Natural killer cell treated with Interleukin-12 subunit alpha and Interleukin-12 subunit beta and Interleukin-15 and Interleukin-18, amount 100 ng/mL, for 72 hours (primary cell): ENCODE results near the gene PRELP. TPM values are rescaled to one million over a fixed set of nuclear protein-coding genes. Genes with fewer than 3 reads are reported as not detected.

ENCODE experiments used
- ATAC-seq, 2 donors: fragments of 150-1000 bp; cut with Tn5 transposase in 1 of 2; sonication (Bioruptor Pico), chemical (Tn5 transposase) in 1 of 2; 2 replicates each; pipeline ENCODE4 v1.10.0; 2021
- DNase-seq: peaks from one replicate; pipeline ENCODE4 v3.0.0; 2022; ENCODE audit warnings: low spot score
- H3K27ac Mint-ChIP-seq, 2 donors: 1 replicate in 1 of 2; 2 replicates in 1 of 2; pipeline ENCODE4 v1.8.0; 2022; ENCODE audit warnings: mixed read lengths in 2 of 2, mild to moderate bottlenecking in 1 of 2, moderate library complexity in 1 of 2
- H3K27me3 Mint-ChIP-seq, 2 donors: 1 replicate in 1 of 2; 2 replicates in 1 of 2; pipeline ENCODE4 v1.8.0; 2022; ENCODE audit warnings: mixed read lengths in 2 of 2
- H3K36me3 Mint-ChIP-seq: one replicate; pipeline ENCODE4 v1.8.0; 2022; ENCODE audit warnings: mixed read lengths
- H3K4me1 Mint-ChIP-seq, 2 donors: 1 replicate in 1 of 2; 2 replicates in 1 of 2; pipeline ENCODE4 v1.8.0; 2022; ENCODE audit warnings: low read depth in 2 of 2, mixed read lengths in 2 of 2, mild to moderate bottlenecking in 1 of 2
- H3K4me3 Mint-ChIP-seq: one replicate; pipeline ENCODE4 v1.8.0; 2022; ENCODE audit warnings: mixed read lengths
- H3K9me3 Mint-ChIP-seq: 2 replicates; pipeline ENCODE4 v1.8.0; 2022; ENCODE audit warnings: mixed read lengths
- total RNA-seq, 2 donors: library from RNA; stranded (reverse); gene quantifications; one replicate each; pipeline ENCODE4 v1.2.3, GENCODE V29; 2022

Gene PRELP
- total RNA-seq, 2 donors from 2014 or later, result not detected

- DNase-seq (no peak), ATAC-seq (no peak)
- Mint-ChIP-seq H3K27me3 (peaks cover 18 to 22% of the 10 kb centered on the region in 2 donors), H3K4me1 (no peaks in the 10 kb centered on the region), H3K36me3 (no peaks in the 10 kb centered on the region), H3K4me3 (no peak overlapping the region), H3K27ac (no peak overlapping the region), H3K9me3 (no peaks in the 10 kb centered on the region)
Observed at GRCh38 chr1:203473781-203474305, 1.8 kb upstream of the PRELP start.

GRCh38 chr1:203476216-203476814, 709 bp downstream of the PRELP start:
- DNase-seq (no peak), ATAC-seq (no peak)
- no peaks in the 10 kb centered on the region for H3K4me1 Mint-ChIP-seq
- H3K9me3 Mint-ChIP-seq, result no peaks in the 10 kb centered on the region
- H3K27ac Mint-ChIP-seq, result no peak overlapping the region
- H3K36me3 Mint-ChIP-seq, result no peaks in the 10 kb centered on the region
- no peak overlapping the region for H3K4me3 Mint-ChIP-seq
- H3K27me3 Mint-ChIP-seq, result peaks cover 12 to 22% of the 10 kb centered on the region in 2 donors

GRCh38 chr1:203477748-203478147, 2.1 kb downstream of the PRELP start:
- no peak overlapping the region for H3K4me3 Mint-ChIP-seq
- no peak overlapping the region for H3K27ac Mint-ChIP-seq
- ATAC-seq, result no peak
- no peaks in the 10 kb centered on the region for H3K4me1 Mint-ChIP-seq
- no peaks in the 10 kb centered on the region for H3K36me3 Mint-ChIP-seq
- DNase-seq, result no peak
- peaks cover 12 to 17% of the 10 kb centered on the region in 2 donors for H3K27me3 Mint-ChIP-seq
- no peaks in the 10 kb centered on the region for H3K9me3 Mint-ChIP-seq

GRCh38 chr1:203478231-203478630, 2.6 kb downstream of the PRELP start:
- Mint-ChIP-seq H3K27ac (no peak overlapping the region), H3K4me3 (no peak overlapping the region), H3K27me3 (peaks cover 12 to 17% of the 10 kb centered on the region in 2 donors), H3K36me3 (no peaks in the 10 kb centered on the region), H3K4me1 (no peaks in the 10 kb centered on the region), H3K9me3 (no peaks in the 10 kb centered on the region)
- no peak for ATAC-seq
- no peak for DNase-seq

GRCh38 chr1:203478986-203479385, 3.4 kb downstream of the PRELP start:
- Mint-ChIP-seq H3K27me3 (peaks cover 7 to 17% of the 10 kb centered on the region in 2 donors), H3K4me3 (no peak overlapping the region), H3K36me3 (no peaks in the 10 kb centered on the region), H3K9me3 (no peaks in the 10 kb centered on the region), H3K27ac (no peak overlapping the region), H3K4me1 (no peaks in the 10 kb centered on the region)
- ATAC-seq (peak in 1 of 2 donors; percentile 9), DNase-seq (no peak)

GRCh38 chr1:203479646-203480045, 4.0 kb downstream of the PRELP start:
- DNase-seq (no peak), ATAC-seq (no peak)
- no peaks in the 10 kb centered on the region for H3K4me1 Mint-ChIP-seq
- H3K4me3 Mint-ChIP-seq, result no peak overlapping the region
- H3K27me3 Mint-ChIP-seq, result peaks cover 7 to 17% of the 10 kb centered on the region in 2 donors
- no peak overlapping the region for H3K27ac Mint-ChIP-seq
- H3K9me3 Mint-ChIP-seq, result no peaks in the 10 kb centered on the region
- H3K36me3 Mint-ChIP-seq, result no peaks in the 10 kb centered on the region

- no peak overlapping the region for H3K27ac Mint-ChIP-seq
Observed at GRCh38 chr1:203480084-203480483, 4.5 kb downstream of the PRELP start.

GRCh38 chr1:203480525-203481084, 5.0 kb downstream of the PRELP start:
- Mint-ChIP-seq H3K4me3 (no peak overlapping the region), H3K4me1 (no peaks in the 10 kb centered on the region), H3K27ac (no peak overlapping the region), H3K36me3 (no peaks in the 10 kb centered on the region), H3K9me3 (no peaks in the 10 kb centered on the region), H3K27me3 (peaks cover 7 to 17% of the 10 kb centered on the region in 2 donors)
- DNase-seq (no peak), ATAC-seq (peak in 1 of 2 donors; percentile 43)

More at GRCh38 chr1:203480084-203480483, 4.5 kb downstream of the PRELP start:
- no peak for DNase-seq
- ATAC-seq, result no peak
- no peak overlapping the region for H3K4me3 Mint-ChIP-seq
- no peaks in the 10 kb centered on the region for H3K36me3 Mint-ChIP-seq
- peaks cover 7 to 17% of the 10 kb centered on the region in 2 donors for H3K27me3 Mint-ChIP-seq
- no peaks in the 10 kb centered on the region for H3K4me1 Mint-ChIP-seq
- H3K9me3 Mint-ChIP-seq, result no peaks in the 10 kb centered on the region

GRCh38 chr1:203481196-203481595, 5.6 kb downstream of the PRELP start:
- no peaks in the 10 kb centered on the region for H3K9me3 Mint-ChIP-seq
- peaks cover 2 to 11% of the 10 kb centered on the region in 2 donors for H3K27me3 Mint-ChIP-seq
- H3K36me3 Mint-ChIP-seq, result no peaks in the 10 kb centered on the region
- no peak overlapping the region for H3K4me3 Mint-ChIP-seq
- H3K4me1 Mint-ChIP-seq, result no peaks in the 10 kb centered on the region
- ATAC-seq (no peak), DNase-seq (no peak)
- no peak overlapping the region for H3K27ac Mint-ChIP-seq

- Mint-ChIP-seq H3K4me3 (peak overlapping the region; percentile 66), H3K4me1 (peaks cover 3 to 7% of the 10 kb centered on the region in 2 donors), H3K9me3 (no peaks in the 10 kb centered on the region), H3K36me3 (no peaks in the 10 kb centered on the region), H3K27me3 (peaks cover 2 to 10% of the 10 kb centered on the region in 2 donors), H3K27ac (no peak overlapping the region)
- ATAC-seq (no peak), DNase-seq (no peak)
Observed at GRCh38 chr1:203486618-203487370, 11.2 kb downstream of the PRELP start.

GRCh38 chr1:203488539-203488938, 12.9 kb downstream of the PRELP start:
- Mint-ChIP-seq H3K27me3 (peaks cover 4 to 14% of the 10 kb centered on the region in 2 donors), H3K36me3 (no peaks in the 10 kb centered on the region), H3K4me1 (peaks cover 3 to 7% of the 10 kb centered on the region in 2 donors), H3K4me3 (no peak overlapping the region), H3K9me3 (no peaks in the 10 kb centered on the region), H3K27ac (no peak overlapping the region)
- DNase-seq (no peak), ATAC-seq (no peak)

- Mint-ChIP-seq H3K36me3 (no peaks in the 10 kb centered on the region), H3K9me3 (no peaks in the 10 kb centered on the region), H3K4me3 (no peak overlapping the region), H3K27me3 (peaks cover 4 to 14% of the 10 kb centered on the region in 2 donors), H3K4me1 (peaks cover 3 to 7% of the 10 kb centered on the region in 2 donors), H3K27ac (no peak overlapping the region)
- DNase-seq (no peak), ATAC-seq (no peak)
Observed at GRCh38 chr1:203490607-203491006, 15.0 kb downstream of the PRELP start.

- Mint-ChIP-seq H3K27ac (no peak overlapping the region), H3K9me3 (no peaks in the 10 kb centered on the region), H3K36me3 (no peaks in the 10 kb centered on the region), H3K4me3 (no peak overlapping the region), H3K4me1 (peaks cover 3 to 7% of the 10 kb centered on the region in 2 donors), H3K27me3 (peaks cover 4 to 14% of the 10 kb centered on the region in 2 donors)
- no peak for DNase-seq
- no peak for ATAC-seq
Observed at GRCh38 chr1:203491664-203492063, 16.1 kb downstream of the PRELP start.
